NCI-H82 treated with DMSO at 0.1 percent for 48 hours (cell line): ENCODE results near the gene CARD9.
"Not testable (repeated sequence)": the region's sequence is repeated elsewhere in the genome, so short reads cannot be mapped to it uniquely, and the experiment has no call there.

Experiments used
- DNase-seq: peaks from one replicate; lab custom pipeline; 2025; ENCODE audit not compliant: unreplicated experiment; lab: John Stamatoyannopoulos, UW

The CARD9 gene

GRCh38 chr9:136324501-136325300 lies 48.8 kb downstream of the CARD9 start:
- no peak for DNase-seq

- no peak for DNase-seq
Observed at GRCh38 chr9:136323371-136323789, 50.1 kb downstream of the CARD9 start.

GRCh38 chr9:136322756-136323330 lies 50.6 kb downstream of the CARD9 start:
- no peak for DNase-seq

GRCh38 chr9:136321561-136321960 lies 51.9 kb downstream of the CARD9 start:
- no peak for DNase-seq

DNA sequence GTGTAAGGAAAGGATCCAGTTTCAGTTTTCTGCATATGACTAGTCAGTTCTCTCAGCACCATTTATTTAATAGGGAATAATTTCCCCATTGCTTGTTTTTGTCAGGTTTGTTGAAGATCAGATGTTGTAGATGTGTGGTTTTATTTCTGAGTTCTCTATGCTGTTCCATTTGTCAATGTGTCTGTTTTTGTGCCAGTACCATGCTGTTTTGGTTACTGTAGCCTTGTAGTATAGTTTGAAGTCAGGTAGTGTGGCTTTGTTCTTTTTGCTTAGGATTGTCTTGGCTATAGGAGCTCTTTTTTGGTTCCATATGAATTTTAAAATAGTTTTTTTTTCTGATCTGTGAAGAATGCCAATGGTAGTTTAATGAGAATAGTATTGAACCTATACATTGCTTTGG lies 52.5 kb downstream of the CARD9 start:
- DNase-seq: not testable (repeated sequence)

DNA sequence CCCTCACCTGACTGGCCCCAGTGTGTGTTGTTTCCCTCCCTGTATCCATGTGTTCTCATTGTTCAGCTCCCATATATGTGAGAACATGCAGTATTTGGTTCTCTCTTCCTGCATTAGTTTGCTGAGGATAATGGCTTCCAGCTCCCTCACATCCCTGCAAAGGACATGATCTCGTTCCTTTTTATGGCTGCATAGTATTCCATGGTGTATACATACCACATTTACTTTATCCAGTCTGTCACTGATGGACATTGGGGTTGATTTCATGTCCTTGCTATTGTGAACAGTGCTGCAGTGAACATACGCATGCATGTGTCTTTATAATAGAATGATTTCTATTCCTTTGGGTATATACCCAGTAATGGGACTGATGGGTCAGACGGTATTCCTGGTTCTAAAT lies 53.5 kb downstream of the CARD9 start:
- not testable (repeated sequence) for DNase-seq

GRCh38 chr9:136319244-136319643 lies 54.2 kb downstream of the CARD9 start:
- not testable (repeated sequence) for DNase-seq

DNA sequence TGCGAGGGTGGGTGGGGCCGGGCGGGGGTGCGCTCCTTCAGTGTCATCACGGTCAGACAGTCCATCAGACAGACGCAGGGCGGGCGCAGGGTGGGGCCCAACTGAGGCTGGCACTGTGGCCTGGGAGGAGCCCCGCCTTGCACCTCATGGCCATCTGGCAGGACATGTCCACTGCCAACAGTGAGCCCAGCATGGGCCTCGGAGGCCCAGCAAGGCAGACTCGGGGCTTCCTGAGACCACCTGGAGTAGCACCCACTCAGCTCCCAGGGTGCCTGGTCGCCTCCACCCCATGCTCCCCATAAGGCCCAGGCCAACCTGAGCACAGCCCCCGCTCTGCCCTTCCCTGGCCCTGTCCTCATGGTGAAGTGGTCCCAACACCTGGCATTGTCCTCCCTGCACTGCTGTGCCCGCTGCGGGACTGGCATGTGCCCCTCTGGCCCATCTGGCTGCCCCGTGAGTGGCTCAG lies 54.7 kb downstream of the CARD9 start:
- no peak for DNase-seq

DNA sequence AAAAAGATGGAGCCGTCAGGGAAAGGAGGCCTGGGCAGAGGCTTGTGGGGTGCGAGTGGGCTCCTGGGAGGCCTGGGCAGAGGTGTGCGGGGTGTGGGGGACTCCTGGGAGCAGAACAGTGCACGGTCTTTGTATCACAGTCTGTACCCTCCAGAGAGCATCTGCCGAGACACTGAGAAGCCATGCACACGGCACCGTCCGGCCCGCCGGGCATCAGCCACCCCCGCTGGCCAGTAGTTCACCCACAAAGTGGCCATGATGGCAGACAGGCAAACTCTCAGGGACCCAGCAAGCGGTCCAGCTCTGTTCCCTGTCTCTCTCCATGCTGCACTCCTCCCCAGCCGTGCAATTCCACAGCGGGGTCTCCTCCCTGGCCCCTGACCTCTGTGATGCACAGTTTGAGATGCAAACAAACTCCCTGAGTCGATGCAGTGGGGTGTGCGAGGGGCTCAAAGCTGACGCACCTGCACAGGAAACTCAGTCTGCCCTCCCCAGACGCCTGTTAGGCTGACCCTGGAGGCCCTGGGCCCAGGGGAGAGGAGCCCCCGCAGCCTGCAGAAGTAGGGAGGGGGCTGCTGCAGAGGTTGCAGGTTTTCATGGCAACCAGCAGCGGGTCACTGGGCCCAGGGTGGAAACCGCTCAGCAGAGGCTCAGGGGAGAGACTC lies 55.2 kb downstream of the CARD9 start:
- no peak for DNase-seq

DNA sequence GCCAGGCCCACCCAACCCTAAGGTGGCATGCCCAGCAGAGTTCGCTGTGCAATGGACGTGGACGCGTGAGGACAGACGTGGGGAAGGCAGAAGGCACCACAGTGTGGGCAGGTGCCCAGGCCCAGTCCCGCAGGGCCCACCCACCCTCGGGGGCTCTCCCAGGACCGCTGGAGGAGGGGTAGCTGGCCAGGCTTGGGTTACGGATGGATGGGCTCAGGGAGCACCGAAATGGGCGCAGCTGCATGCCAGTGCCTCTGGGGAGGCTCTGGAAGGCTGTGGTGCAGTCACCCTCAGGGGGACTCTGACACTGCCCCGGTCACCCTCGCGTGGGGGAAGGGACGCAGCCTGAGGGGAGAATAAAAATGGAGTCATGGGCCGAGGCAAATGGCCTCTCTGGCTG lies 55.8 kb downstream of the CARD9 start:
- no peak for DNase-seq

DNA sequence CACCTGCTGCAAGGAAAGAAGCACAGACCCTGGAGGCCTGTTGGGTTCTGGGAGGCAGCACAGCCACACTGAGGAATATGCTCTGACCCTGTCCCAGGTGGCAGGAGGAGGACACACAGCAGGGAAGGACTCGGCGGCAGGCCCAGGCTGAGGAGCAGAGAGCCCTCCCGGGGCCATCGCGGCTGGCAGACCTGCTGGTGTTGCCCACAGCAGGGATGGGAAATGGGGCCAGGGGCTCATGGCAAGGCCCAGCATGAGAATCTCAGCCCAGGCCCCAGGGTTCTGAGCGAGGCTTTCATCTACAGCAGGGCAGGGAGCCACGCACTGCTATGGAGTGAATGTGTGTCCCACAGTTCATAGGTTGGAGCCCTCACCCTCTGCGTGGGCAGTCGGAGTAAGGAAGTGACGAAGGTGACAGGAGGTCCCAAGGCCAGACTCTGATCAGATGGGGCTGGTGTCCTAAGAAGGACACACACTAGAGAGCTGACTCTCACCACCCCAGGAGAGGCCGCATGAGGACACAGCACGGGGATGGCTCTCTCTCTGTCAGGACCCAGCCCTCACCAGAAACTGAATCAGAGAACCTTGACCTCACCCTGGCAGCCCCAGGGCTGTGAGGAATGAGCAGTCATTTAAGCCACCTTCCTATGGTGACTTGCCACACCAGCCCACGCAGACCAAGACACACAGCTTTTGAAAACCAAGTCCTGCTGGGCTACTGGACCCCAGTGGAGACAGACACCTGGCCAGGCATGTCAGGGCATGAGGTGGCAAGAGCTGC lies 56.4 kb downstream of the CARD9 start:
- no peak for DNase-seq

DNA sequence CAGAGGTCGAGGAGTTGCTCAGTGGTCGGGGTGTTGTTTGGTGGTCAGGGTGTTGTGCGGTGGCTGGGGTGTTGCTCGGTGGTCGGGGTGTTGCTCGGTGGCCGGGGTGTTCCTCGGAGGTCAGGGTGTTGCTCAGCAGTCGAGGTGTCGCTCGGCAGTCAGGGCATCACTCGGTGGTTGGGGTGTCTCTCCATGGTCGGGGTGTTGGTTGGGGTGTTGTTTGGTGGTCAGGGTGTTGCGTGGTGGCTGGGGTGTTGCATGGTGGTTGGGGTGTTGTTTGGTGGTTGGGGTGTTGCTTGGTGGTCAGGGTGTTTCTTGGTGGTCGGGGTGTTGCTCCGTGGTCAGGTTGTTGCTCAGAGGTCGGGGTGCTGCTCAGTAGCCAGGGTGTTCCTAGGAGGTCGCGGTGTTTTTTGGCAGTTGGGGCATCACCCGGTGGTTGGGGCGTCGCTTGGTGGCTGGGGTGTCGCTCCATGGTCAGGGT lies 57.2 kb downstream of the CARD9 start:
- no peak for DNase-seq

DNA sequence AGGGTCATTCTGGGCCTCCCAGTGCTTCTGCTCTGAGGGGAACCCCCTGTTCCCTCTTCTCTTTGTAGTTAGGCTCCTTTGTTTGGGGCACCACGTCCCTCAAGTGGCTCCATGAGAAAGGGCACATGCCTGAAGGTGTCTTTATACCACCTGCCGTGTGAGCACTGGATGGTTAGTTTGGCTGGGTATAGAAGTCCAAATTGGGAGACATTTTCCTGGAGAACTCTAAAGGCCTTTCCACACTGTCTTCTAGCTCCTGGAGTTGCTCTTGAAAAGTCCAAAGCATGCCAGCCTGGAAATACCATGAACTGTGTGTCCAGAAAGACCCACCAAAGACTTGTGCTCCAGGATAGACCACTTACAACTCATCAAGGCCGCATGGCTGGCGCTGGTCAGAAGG lies 58.5 kb downstream of the CARD9 start:
- DNase-seq: no peak

- no peak for DNase-seq
Observed at GRCh38 chr9:136314056-136314416, 59.4 kb downstream of the CARD9 start.
